Choroid plexus epithelial cell (primary cell): ENCODE measurements around the gene RASSF4.

ENCODE experiments used
- DNase-seq: peaks from one replicate; pipeline ENCODE4 v3.0.0-alpha.2; 2010; ENCODE audit warnings: low read depth
- H3K4me3 ChIP-seq: 2 replicates; pipeline ENCODE4 v1.5.1; 2011; ENCODE audit warnings: low read depth, mild to moderate bottlenecking, control low read depth, low read length, moderate library complexity
- CTCF ChIP-seq: conservative IDR thresholded peaks from 2 replicates; pipeline ENCODE4 v1.5.1; 2011; ENCODE audit warnings: low read depth, mild to moderate bottlenecking, control low read depth, inconsistent platforms, low read length, moderate library complexity

RASSF4 gene

DNA sequence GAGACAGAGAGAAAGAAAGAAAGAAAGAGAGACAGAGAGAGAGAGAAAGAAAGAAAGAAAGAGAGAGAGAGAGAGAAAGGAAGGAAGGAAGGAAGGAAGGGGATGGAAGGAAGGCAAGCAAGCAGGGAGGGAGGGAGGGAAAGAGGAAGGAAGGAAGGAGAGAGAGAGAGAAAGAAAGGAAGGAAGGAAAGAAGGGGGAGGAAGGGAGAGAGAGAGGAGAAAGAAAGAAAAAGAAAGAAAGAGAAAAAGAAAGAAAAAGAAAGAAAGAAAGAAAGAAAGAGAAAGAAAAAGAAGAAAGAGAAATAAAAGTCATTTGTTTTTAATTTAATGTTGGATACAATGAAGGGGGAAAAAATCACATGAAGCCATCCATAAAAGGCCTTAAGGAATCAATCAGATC, 4.6 kb upstream of the RASSF4 start:
- TF ChIP-seq CTCF: no peak
- H3K4me3 ChIP-seq: no peak overlapping the region
- DNase-seq: no peak

DNA sequence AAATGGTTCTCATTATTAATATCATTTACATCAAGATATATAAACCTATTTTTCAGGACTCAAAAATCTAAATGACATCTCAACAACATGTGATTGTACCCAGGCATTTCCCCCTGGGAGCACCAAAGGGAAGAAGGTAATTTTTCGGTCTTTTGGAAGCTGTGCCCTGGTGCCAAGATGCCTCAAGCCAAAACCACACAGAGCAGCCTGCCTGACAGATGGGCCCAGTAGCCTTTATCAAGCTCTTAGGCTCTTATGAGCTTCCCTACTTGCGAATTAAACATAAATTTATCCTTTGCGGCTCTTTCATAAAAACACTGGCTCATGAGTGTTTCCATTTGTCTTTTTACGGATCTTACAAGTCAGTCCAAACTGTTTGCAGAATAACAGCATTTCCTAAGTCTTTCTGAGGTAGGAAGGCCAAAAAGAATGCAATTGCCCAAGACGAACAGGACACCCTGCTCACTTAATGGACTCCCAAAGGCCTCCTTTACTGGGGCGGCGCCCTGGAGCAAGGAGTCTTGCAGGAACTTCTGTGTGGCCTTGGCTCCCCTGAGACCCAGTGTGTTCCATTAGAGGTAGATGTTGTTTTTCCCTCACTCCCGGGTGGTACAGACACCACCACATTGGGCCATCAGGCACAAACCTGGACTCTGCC, 4.1 kb upstream of the RASSF4 start:
- H3K4me3 ChIP-seq: no peak overlapping the region
- DNase-seq: no peak
- no peak for TF ChIP-seq CTCF

DNA sequence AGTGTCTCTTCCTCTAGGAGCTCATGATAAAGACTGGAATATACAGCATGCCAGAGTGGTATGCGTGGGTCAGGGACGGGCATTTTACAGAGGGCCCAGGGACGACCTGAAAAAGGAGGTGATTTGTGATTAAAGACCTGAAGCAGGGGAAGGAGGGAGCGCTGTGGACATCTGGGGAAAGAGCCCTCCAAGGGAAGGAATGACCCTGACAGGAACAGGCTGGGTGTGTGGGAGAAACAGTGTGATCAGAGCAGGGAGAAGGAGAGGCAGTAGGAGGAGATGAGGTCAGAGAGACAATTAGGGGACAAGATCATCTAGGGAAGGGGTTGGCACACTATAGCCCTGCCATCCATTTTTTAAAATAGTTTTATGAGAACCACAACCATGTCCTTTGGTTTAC, 3.4 kb upstream of the RASSF4 start:
- no peak for DNase-seq
- TF ChIP-seq CTCF: no peak
- no peak overlapping the region for H3K4me3 ChIP-seq

- TF ChIP-seq CTCF: no peak
- no peak overlapping the region for H3K4me3 ChIP-seq
- DNase-seq: no peak
Observed at GRCh38 chr10:44956717-44957706, 2.6 kb upstream of the RASSF4 start.

GRCh38 chr10:44958196-44958897, 1.3 kb upstream of the RASSF4 start:
- H3K4me3 ChIP-seq: peak overlapping the region; percentile 83
- TF ChIP-seq CTCF: no peak
- DNase-seq: peak; percentile 62

- DNase-seq: no peak
- TF ChIP-seq CTCF: no peak
- peak overlapping the region; percentile 83 for H3K4me3 ChIP-seq
Observed at GRCh38 chr10:44958898-44959246, 730 bp upstream of the RASSF4 start.
